Iris pigment epithelial cell (primary cell): ENCODE results near the gene P3H2.

Source experiments
- DNase-seq: peaks from one replicate; pipeline ENCODE4 v3.0.0-alpha.2; 2011; ENCODE audit warnings: low read depth

P3H2 gene

DNA sequence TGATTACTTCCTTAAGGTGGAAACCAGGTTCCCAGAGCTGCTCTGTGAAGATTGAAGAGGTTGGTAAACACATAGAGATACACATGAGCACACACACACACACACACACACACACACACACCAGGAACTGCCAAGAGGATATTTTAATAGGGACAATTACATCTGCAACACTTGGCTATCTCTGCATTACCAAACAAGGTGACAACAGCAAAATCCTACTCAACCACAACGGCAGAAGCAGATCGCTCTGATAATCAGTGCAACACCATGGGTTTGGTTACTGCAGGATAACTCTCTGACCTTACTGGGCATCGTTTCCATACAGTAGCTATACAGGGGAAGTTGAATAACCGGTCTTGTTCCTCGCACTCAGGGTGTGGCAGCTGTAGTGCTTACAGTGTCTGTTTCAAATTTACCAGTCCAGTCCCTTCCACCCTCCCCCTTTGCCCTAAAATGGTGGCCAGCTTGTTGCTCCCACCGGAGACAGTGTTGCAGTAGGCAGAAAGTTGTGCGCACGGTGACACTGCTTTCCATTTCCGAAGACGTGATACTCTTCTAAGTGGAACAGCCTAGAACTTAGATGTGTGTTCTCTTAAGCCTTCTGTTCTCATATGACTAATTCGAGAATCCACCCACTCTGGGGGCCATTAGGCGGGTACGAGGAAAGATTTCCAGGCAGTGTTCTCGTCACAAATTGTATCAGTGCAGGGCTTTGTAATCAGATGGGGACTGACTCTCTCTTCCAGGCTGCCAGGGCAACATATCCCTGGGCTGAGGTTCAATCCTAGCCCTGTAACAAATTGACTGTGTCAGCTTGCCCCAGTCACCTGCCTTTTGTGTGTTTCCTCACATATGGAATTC is 176.2 kb downstream of the P3H2 start:
- no peak for DNase-seq

DNA sequence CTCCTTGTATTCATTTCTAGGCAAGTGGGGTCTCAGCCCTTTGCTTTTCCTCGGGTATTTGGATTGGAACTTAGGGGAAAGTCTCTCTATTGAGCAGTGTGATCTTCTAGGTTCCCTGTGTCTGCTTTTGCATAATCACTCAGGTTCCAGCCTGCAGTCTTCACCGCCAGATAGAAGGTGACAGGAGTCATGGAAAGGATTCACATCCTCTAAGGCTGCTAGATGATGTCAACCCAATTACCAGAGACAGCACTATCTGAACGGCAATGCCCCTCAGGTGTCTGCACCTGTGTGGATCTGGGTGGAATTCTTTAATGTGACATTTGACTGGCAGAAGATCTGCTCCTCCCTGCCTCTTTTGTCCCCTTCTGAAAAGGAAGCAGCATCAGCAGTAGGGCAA is 177.7 kb downstream of the P3H2 start:
- DNase-seq: no peak

DNA sequence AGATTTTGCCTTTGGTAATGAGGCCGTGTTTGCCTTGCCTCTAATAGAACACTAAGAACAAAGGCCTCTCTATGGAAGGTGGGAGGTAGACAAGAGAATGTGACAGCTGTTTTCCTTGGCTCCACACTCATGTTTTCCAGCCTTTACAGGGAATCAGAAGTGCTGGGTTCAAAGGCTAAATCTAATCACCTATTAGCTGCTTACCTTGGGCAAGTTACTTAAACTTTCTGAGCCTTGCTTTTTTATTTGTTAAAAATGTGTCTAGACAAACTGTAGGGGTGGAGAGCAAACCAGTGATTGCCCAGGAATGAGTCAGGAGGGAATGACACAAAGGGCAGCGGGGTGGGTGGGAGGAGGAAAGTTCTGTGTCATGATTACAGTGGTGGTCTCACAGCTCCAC is 179.0 kb downstream of the P3H2 start:
- peak; percentile 59 for DNase-seq

DNA sequence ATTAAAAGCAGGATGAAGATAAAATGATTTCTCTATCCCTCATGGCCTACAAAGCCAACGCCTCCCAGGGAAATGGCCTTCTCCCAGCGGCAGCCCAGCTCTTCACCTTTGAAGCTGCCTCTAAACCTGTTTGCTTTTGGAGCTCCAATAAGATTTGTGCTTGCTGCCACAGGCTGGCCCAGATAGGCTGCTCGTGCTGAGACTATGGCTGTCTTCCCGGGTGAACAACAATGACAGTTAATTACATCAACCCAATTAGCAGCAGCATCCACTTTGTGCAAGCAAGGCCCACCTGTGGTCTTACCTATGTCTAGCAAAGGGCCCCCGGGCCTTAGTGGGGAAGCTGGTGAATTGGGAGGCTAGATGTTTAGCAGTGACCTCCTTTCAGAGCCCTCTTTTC is 179.6 kb downstream of the P3H2 start:
- DNase-seq: no peak

- DNase-seq: peak; percentile 94
These were observed 183.2 kb downstream of the P3H2 start for GRCh38 chr3:189937302-189938127.

GRCh38 chr3:189936201-189936945 is 184.3 kb downstream of the P3H2 start:
- no peak for DNase-seq

GRCh38 chr3:189927975-189928895 is 192.5 kb downstream of the P3H2 start:
- DNase-seq: no peak

DNA sequence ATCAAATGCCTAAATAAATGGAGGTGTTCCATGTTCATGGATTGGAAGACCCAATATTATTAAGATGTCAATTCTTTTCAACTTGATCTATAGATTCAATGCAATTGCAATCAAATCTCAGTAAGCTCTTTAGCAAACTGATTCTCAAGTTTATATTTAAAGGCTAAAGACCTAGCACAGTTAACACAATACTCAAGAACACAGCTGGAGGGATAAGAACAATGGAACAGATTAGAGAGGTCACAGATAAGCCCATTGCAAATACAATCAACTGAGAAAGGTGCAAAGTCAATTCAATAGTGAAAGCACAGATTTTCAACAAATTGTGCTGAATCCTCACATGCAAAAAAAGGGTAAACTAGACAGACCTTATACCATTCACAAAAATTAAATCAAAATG is 198.9 kb downstream of the P3H2 start:
- DNase-seq: no peak

DNA sequence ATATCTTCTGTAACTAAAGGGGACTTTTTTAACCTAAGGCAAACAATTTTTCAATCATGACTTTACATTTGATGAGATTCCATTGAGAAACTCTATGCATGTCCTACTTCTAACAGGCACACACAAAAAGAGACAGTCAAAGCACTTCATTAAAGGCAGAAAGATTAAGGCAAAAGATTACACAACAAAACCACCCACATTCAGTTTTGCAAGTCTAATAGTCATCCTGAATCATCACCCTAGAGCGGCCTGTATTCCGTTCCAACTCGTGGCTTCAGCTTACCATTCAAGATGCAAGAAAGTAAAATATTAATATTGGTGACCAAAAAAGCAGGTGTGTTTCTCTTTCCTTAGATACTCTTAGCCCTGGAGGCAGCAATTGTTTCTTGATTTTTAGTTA is 205.9 kb downstream of the P3H2 start:
- peak; percentile 97 for DNase-seq

GRCh38 chr3:189911001-189911400 is 209.7 kb downstream of the P3H2 start:
- DNase-seq: peak; percentile 27

DNA sequence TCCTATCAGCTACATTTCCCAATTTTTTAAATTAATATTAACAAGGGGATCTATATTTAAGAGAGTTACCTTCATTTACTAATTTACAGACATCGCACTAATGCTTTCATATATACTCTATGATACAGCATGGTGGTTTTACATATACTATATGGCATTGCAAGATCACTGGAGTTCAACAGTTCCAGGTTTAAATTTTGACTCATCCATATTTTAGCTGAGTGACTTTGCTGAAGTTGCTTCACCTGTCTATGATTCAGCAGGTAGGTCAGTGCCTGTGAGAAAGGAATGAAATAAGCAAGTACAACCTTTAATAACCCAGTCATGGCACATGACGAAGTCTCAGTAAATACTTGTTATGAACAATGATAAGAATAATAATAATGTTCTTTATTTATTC is 211.1 kb downstream of the P3H2 start:
- no peak for DNase-seq

- no peak for DNase-seq
These were observed 211.6 kb downstream of the P3H2 start for GRCh38 chr3:189909139-189909538.

GRCh38 chr3:189908646-189909045 is 212.1 kb downstream of the P3H2 start:
- DNase-seq: peak; percentile 77

DNA sequence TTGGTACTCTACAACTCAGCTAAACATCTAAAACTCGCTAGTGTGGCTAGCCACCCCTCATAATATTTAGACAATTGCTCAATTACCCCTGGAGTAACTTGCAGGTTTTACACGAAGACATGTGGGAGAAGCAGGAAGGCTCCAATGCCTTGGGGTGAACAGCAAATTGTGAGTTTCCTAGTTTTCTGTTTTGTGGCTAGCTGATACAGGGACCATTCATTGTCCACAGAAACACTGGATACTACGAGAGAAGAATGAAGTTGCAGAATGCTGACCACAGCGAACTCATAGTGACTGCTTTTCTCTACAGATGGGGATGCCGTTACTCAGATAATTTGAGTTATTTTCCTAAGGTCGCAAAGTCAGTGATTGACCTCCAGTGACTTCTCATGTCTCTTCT is 212.9 kb downstream of the P3H2 start:
- DNase-seq: no peak
